H9 (cell line): ENCODE data around the gene GDPD4. TPM values are rescaled to one million over a fixed set of nuclear protein-coding genes. Genes with fewer than 3 reads are reported as not detected.

ENCODE experiments used
- DNase-seq: peaks from one replicate; pipeline ENCODE4 v3.0.0-alpha.2; 2017
- H2AFZ ChIP-seq: one replicate; pipeline ENCODE4 v1.6.1; 2013; ENCODE audit warnings: mild to moderate bottlenecking, low read length, control low read depth, moderate library complexity
- H2AK5ac ChIP-seq: 2 replicates; pipeline ENCODE4 v1.6.1; 2013; ENCODE audit warnings: low read length, control low read depth, mixed read lengths; ENCODE audit not compliant: insufficient read length
- H2BK120ac ChIP-seq: one replicate; pipeline ENCODE4 v1.6.1; 2013; ENCODE audit warnings: low read depth, mild to moderate bottlenecking, low read length, control low read depth, inconsistent platforms; ENCODE audit not compliant: poor library complexity, severe bottlenecking
- H2BK12ac ChIP-seq: 2 replicates; pipeline ENCODE4 v1.6.1; 2013; ENCODE audit warnings: low read length, control low read depth, mixed read lengths, low read depth; ENCODE audit not compliant: insufficient read length
- H2BK15ac ChIP-seq: 2 replicates; pipeline ENCODE4 v1.6.1; 2013; ENCODE audit warnings: low read depth, low read length, control low read depth
- H2BK20ac ChIP-seq: one replicate; pipeline ENCODE4 v1.6.1; 2013; ENCODE audit warnings: low read depth, mild to moderate bottlenecking, low read length, control low read depth, inconsistent platforms; ENCODE audit not compliant: poor library complexity, severe bottlenecking
- H2BK5ac ChIP-seq: 2 replicates; pipeline ENCODE4 v1.6.1; 2013; ENCODE audit warnings: low read length, control low read depth, mixed read lengths; ENCODE audit not compliant: insufficient read length
- H3K14ac ChIP-seq: 2 replicates; pipeline ENCODE4 v1.6.1; 2013; ENCODE audit warnings: low read length, control low read depth; ENCODE audit not compliant: insufficient read depth
- H3K18ac ChIP-seq: 2 replicates; pipeline ENCODE4 v1.6.1; 2013; ENCODE audit warnings: low read depth, mild to moderate bottlenecking, mixed read lengths, low read length, control low read depth; ENCODE audit not compliant: insufficient read length
- H3K23ac ChIP-seq: 2 replicates; pipeline ENCODE4 v1.6.1; 2013; ENCODE audit warnings: low read length, control low read depth, mixed read lengths, low read depth; ENCODE audit not compliant: insufficient read length
- H3K23me2 ChIP-seq: 2 replicates; pipeline ENCODE4 v1.6.1; 2013; ENCODE audit warnings: low read depth, mild to moderate bottlenecking, mixed read lengths, low read length, control low read depth; ENCODE audit not compliant: insufficient read length, poor library complexity, severe bottlenecking
- H3K27ac ChIP-seq: 2 replicates; pipeline ENCODE4 v1.5.1; 2013; ENCODE audit warnings: low read length, control low read depth, mixed read lengths, low read depth; ENCODE audit not compliant: insufficient read length
- H3K27me3 ChIP-seq: 2 replicates; pipeline ENCODE4 v1.6.1; 2013; ENCODE audit warnings: low read length, control low read depth, inconsistent platforms; ENCODE audit not compliant: insufficient read depth
- H3K4ac ChIP-seq: 2 replicates; pipeline ENCODE4 v1.6.1; 2013; ENCODE audit warnings: low read depth, mild to moderate bottlenecking, control low read depth, inconsistent platforms, low read length, moderate library complexity
- H3K4me1 ChIP-seq: 2 replicates; pipeline ENCODE4 v1.6.1; 2013; ENCODE audit warnings: low read length, control low read depth, inconsistent platforms; ENCODE audit not compliant: insufficient read depth
- H3K4me2 ChIP-seq: 2 replicates; pipeline ENCODE4 v1.6.1; 2013; ENCODE audit warnings: low read length, control low read depth, mixed read lengths; ENCODE audit not compliant: insufficient read length, insufficient read depth
- H3K56ac ChIP-seq: 2 replicates; pipeline ENCODE4 v1.6.1; 2013; ENCODE audit warnings: low read depth, mild to moderate bottlenecking, mixed read lengths, low read length, control low read depth; ENCODE audit not compliant: insufficient read length
- H3K79me1 ChIP-seq: 2 replicates; pipeline ENCODE4 v1.6.1; 2013; ENCODE audit warnings: low read depth, mild to moderate bottlenecking, moderate library complexity, low read length, control low read depth, inconsistent platforms; ENCODE audit not compliant: insufficient read depth, poor library complexity, severe bottlenecking
- H3K79me2 ChIP-seq: 2 replicates; pipeline ENCODE4 v1.6.1; 2013; ENCODE audit warnings: low read length, control low read depth, inconsistent platforms; ENCODE audit not compliant: insufficient read depth
- H3K9ac ChIP-seq: 2 replicates; pipeline ENCODE4 v1.6.1; 2013; ENCODE audit warnings: low read length, control low read depth, mixed read lengths; ENCODE audit not compliant: insufficient read length; ENCODE audit errors: extremely low read depth
- H3K9me3 ChIP-seq: one replicate; pipeline ENCODE4 v1.6.1; 2013; ENCODE audit warnings: low read depth, low read length, inconsistent platforms; ENCODE audit not compliant: control insufficient read depth
- H3T11ph ChIP-seq: one replicate; pipeline ENCODE4 v1.6.1; 2013; ENCODE audit warnings: mild to moderate bottlenecking, low read length, control low read depth, inconsistent platforms
- H4K20me1 ChIP-seq: one replicate; pipeline ENCODE4 v1.6.1; 2013; ENCODE audit not compliant: control insufficient read depth, insufficient read length, insufficient read depth
- H4K5ac ChIP-seq: 2 replicates; pipeline ENCODE4 v1.6.1; 2013; ENCODE audit warnings: low read depth, mild to moderate bottlenecking, mixed read lengths, low read length, control low read depth; ENCODE audit not compliant: insufficient read length
- H4K8ac ChIP-seq: replicated peaks from 2 replicates; pipeline ENCODE4 v1.6.1; 2013; ENCODE audit warnings: low read length, control low read depth, mixed read lengths, low read depth; ENCODE audit not compliant: insufficient read length
- H4K91ac ChIP-seq: 2 replicates; pipeline ENCODE4 v1.6.1; 2013; ENCODE audit warnings: low read depth, mild to moderate bottlenecking, moderate library complexity, mixed read lengths, low read length, control low read depth; ENCODE audit not compliant: insufficient read length
- H3K27ac Mint-ChIP-seq, 3 experiments: 2 replicates in 2 of 3; 3 replicates in 1 of 3; pipeline ENCODE4 v1.8.0; 2020 to 2021; ENCODE audit warnings: mixed read lengths in 3 of 3, mild to moderate bottlenecking in 1 of 3, moderate library complexity in 1 of 3
- H3K27me3 Mint-ChIP-seq: 2 replicates; pipeline ENCODE4 v1.8.0; 2021; ENCODE audit warnings: low read depth, mild to moderate bottlenecking, moderate library complexity, mixed read lengths
- H3K36me3 Mint-ChIP-seq, 3 experiments: 2 replicates in 2 of 3; 3 replicates in 1 of 3; pipeline ENCODE4 v1.8.0; 2020 to 2021; ENCODE audit warnings: low read depth in 3 of 3, mixed read lengths in 3 of 3; ENCODE audit not compliant: insufficient read depth in 1 of 3
- H3K4me1 Mint-ChIP-seq, 2 experiments: 2 replicates each; pipeline ENCODE4 v1.8.0; 2020; ENCODE audit warnings: mixed read lengths in 2 of 2
- H3K4me3 Mint-ChIP-seq, 2 experiments: 2 replicates in 1 of 2; 3 replicates in 1 of 2; pipeline ENCODE4 v1.8.0; 2020 to 2021; ENCODE audit warnings: mild to moderate bottlenecking in 2 of 2, mixed read lengths in 2 of 2, moderate library complexity in 1 of 2
- H3K9me3 Mint-ChIP-seq, 2 experiments: 2 replicates in 1 of 2; 3 replicates in 1 of 2; pipeline ENCODE4 v1.8.0; 2020; ENCODE audit warnings: mild to moderate bottlenecking in 2 of 2, mixed read lengths in 2 of 2, moderate library complexity in 1 of 2
- CTCF ChIP-seq: fragments of 200-600 bp; sonication (generic); conservative IDR thresholded peaks from 3 replicates; pipeline ENCODE4 v1.8.0; 2021; ENCODE audit warnings: antibody characterized with exemption, mild to moderate bottlenecking
- WGBS: extraction: QIAGEN DNeasy Blood & Tissue Kit; methylation state at CpG from one replicate; pipeline ENCODE4 v1.1.7; 2013; ENCODE audit warnings: missing lambda C conversion rate, low lambda C conversion rate, mixed read lengths; ENCODE audit not compliant: insufficient read length; ENCODE audit errors: extremely low coverage; 5-methylcytosine and 5-hydroxymethylcytosine counted together
- total RNA-seq: library from RNA; stranded (reverse); gene quantifications from 2 replicates; pipeline ENCODE4 v1.2.1, GENCODE V29; 2021

The GDPD4 gene
- total RNA-seq, 1 experiment from 2014 or later, result not detected

GRCh38 chr11:77215106-77215505, 86.4 kb downstream of the GDPD4 start:
- Histone ChIP-seq H4K8ac (no peak overlapping the region), H3K79me2 (no peaks in the 10 kb centered on the region), H2BK120ac (no peak overlapping the region), H3K23me2 (no peaks in the 10 kb centered on the region), H3K27ac (no peak overlapping the region), H4K91ac (no peak overlapping the region), H2BK20ac (no peak overlapping the region), H3K9ac (no peak overlapping the region), H3K4me1 (no peaks in the 10 kb centered on the region), H3K27me3 (no peaks in the 10 kb centered on the region), H3K4ac (no peak overlapping the region), H4K20me1 (no peaks in the 10 kb centered on the region), H2BK5ac (no peak overlapping the region), H3K18ac (no peak overlapping the region), H3K4me2 (no peak overlapping the region), H4K5ac (no peak overlapping the region), H2BK12ac (no peak overlapping the region), H3T11ph (no peak overlapping the region), H3K9me3 (no peaks in the 10 kb centered on the region), H2AK5ac (no peak overlapping the region), H3K79me1 (no peaks in the 10 kb centered on the region), H2AFZ (no peak overlapping the region), H3K14ac (no peak overlapping the region), H3K56ac (no peak overlapping the region), H3K23ac (no peak overlapping the region), H2BK15ac (no peak overlapping the region)
- no peaks in the 10 kb centered on the region; a peak in 1 of 7 replicates for H3K36me3 Mint-ChIP-seq
- no CpG with 5 or more reads among the region's 3 CpGs for WGBS
- no peak for TF ChIP-seq CTCF
- no peak overlapping the region; a peak in 1 of 7 replicates for H3K27ac Mint-ChIP-seq
- H3K4me3 Mint-ChIP-seq, result no peak overlapping the region
- no peaks in the 10 kb centered on the region for H3K9me3 Mint-ChIP-seq
- peaks cover 0 to 5% of the 10 kb centered on the region in 2 experiments; a peak in 2 of 4 replicates for H3K4me1 Mint-ChIP-seq
- no peaks in the 10 kb centered on the region; the same call in 1 of the 2 replicates for H3K27me3 Mint-ChIP-seq
- DNase-seq, result no peak
